GM19395 (cell line): ENCODE results near the gene PLEKHN1.

Experiments used
- ATAC-seq: cut with Tn5 transposase; IDR thresholded peaks from one replicate; pipeline ENCODE4 v1.9.1; 2021; ENCODE audit warnings: mild to moderate bottlenecking, moderate library complexity; ENCODE audit not compliant: unreplicated experiment

Gene PLEKHN1

GRCh38 chr1:966135-966703 lies at the start of gene PLEKHN1:
Gene PLEKHN1 (plus strand): TSS chr1:966482. CDS start chr1:966532, 50 bp downstream.
- ATAC-seq: peak; percentile 25

DNA sequence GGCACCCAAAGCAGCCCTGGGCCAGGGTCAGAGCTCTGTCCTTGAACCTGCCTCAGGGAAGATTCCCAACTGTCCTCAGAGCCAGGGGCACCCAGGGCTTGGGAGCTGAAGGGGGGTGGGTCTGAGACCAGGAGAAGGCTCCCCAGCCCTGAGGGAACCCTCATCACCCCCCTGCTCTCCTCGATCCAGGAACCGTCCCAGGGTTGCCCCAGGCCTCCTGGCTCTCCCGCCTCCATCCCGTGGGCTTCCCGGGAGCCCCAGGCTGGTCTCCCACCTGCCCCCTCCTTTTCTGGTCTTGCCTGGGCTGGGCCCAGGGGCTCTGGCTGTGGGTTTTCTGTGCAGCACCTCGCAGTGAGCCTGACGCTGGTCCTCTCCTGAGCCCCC lies 49.2 kb upstream of the PLEKHN1 start:
- ATAC-seq: no peak

GRCh38 chr1:917466-918091 lies 48.7 kb upstream of the PLEKHN1 start:
- ATAC-seq: no peak

DNA sequence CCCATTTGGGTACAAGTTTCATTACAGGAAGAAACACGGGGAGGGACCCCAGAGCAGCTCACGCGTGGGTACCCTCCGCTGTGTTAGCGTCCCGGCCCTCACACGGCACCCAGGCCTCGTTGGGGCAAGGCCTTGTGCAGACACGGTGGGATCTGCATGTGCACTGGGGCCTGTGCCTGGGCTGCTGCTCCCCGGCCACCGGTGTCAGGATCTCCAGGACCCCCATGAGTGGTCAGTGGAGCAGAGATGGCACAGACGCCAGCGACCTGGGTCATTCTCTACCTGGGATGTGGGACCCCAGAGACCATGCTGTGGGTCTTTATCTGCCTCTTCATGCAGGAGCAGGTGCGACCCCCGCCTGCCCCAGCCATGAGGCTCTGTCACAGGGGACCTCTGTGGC lies 47.9 kb upstream of the PLEKHN1 start:
- ATAC-seq: no peak

DNA sequence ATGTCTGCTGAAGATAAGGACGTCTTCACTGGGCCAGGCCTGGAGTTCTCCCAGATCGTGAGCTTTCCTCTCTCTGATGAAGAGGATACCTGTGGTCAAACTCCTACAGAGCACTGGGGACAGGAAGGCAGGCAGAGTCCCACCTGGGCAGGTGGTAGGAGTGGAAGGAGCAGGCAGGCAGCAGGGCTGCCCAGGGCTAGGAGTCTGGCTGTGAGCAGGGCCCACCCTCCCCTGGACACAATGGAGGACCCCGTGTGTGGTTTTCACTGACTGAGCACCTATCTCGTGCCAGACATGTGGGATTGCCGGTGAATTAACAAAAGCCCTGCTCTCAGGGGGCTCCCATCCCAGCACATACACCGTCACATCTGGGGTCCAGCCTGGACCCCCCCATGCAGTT lies 47.4 kb upstream of the PLEKHN1 start:
- no peak for ATAC-seq

DNA sequence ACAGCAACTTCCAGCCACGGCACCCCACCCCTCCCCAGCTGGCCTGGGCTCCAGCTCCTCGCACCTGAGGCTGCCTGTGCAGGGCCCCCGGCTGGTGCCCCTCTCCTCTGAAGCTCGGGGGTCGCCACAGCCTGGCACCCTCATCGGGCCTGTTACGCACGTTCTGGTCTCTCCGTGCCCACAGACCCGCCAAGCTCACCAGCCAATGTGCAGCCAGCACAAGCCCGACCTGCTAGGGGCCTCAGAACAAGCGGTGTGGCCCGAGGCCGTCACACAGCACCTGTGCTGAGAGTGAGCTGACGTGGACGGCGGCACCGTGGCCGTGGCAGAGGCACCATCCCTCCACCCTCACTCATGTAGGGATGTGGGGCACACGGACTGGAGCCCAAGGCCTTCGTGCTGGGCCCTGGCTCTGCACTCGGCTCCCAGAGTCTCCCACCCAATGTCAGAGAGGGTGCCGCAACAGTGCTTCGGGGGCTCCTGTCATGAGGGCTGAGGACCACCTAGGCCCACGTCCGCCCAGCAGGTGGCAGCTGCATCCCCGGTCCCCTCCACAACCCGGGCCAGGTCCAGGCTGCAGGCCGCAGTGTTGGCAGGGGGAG lies 46.9 kb upstream of the PLEKHN1 start:
- ATAC-seq: no peak

GRCh38 chr1:920010-920409 lies 46.3 kb upstream of the PLEKHN1 start:
- ATAC-seq: no peak

DNA sequence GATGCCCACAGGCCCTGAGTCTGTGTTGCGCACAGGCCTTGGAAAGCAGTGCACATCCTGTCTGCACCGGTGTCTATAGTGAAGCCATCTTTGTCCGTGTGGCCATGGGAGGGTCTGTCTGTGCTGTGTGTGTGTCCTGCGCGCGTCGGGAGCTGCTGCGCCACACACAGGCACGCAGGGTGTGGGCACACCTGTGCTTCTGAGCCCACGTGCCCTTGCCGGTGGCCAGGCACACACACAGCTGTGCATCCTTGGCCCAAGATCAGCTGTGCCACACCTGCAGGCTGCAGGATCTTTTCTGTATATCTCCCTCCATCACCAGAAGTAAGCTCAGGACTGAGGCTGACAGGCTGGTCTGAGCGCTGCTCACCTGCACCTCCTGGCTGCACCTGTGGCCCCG lies 45.8 kb upstream of the PLEKHN1 start:
- no peak for ATAC-seq

- ATAC-seq: no peak
These were observed 45.1 kb upstream of the PLEKHN1 start for GRCh38 chr1:921011-921837.

- no peak for ATAC-seq
These were observed 42.9 kb upstream of the PLEKHN1 start, which contains the start of gene SAMD11 for GRCh38 chr1:923131-923990. Gene SAMD11 (plus strand): TSS chr1:923923. CDS start chr1:924432, 509 bp downstream.

- ATAC-seq: no peak
These were observed 42.2 kb upstream of the PLEKHN1 start for GRCh38 chr1:923991-924655.

GRCh38 chr1:924656-925560 lies 41.4 kb upstream of the PLEKHN1 start:
- no peak for ATAC-seq

- no peak for ATAC-seq
These were observed 40.5 kb upstream of the PLEKHN1 start for GRCh38 chr1:925561-926421.

GRCh38 chr1:927234-927633 lies 39.0 kb upstream of the PLEKHN1 start:
- no peak for ATAC-seq

DNA sequence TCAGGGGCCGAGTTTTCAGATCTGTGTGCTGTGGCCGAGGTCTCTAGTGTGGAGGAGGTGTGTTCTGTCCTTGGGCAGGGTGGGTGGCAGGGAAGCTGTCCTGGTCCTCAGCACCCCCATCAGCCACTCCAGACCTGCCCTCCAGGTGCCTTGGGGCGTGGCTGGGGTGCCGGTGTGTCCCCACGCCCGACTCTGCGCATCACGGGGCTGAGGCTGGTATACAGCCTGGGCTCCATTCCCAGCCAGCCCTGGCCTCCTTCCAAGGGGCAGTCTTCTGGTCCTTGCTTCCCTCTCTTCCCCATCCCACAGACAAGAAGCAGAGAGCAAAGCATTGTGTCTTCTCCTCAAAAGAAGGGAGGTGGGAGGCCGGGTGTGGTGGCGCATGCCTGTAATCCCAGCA lies 38.5 kb upstream of the PLEKHN1 start:
- ATAC-seq: no peak

GRCh38 chr1:928825-929661 lies 37.2 kb upstream of the PLEKHN1 start:
- ATAC-seq: no peak
